NCI-H1092 treated with DMSO at 0.1 percent for 48 hours (cell line): Measurements from ENCODE around the gene SALL4.
"Not testable (repeated sequence)": the region's sequence is repeated elsewhere in the genome, so short reads cannot be mapped to it uniquely, and the experiment has no call there.

Experiments used
- DNase-seq: peaks from one replicate; lab custom pipeline; 2025; lab: John Stamatoyannopoulos, UW

SALL4 gene

DNA sequence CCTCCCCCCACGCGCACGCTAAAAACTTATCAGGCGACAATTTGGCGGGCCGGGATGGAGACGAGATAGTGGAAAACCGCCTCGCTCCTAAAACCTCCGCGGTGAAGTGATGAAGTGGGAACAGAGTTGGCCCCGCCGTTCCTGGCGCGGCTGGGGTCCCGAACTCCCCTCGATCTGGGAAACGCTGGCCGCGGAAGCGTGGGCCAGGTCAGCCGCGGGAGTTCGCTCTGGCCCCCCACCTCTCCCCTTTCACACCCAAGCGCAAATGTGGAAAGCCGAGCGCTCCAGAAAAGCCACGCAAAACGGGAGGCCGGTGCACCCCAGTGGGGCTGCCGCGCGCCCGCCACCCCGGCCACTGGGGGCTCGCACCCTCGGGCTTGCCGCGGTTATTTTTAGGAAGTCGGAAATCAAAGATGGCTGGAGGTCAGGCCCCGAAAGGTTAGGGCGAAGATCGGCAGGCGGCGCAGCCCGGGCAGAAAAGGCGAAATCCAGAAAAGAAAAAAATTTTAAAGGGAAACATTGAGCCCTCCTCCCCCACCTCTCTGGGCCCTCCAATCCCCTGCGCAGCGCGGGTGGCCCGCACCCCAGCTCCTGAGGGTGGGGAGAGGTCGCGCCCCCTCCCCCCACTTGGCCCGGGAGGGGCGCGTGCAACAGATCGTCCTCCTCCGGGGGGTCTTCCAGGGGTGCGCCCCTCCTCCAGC is 1.0 kb downstream of the SALL4 start:
- no peak for DNase-seq

- DNase-seq, result no peak
Observed at GRCh38 chr20:51800872-51801121, 1.5 kb downstream of the SALL4 start.

DNA sequence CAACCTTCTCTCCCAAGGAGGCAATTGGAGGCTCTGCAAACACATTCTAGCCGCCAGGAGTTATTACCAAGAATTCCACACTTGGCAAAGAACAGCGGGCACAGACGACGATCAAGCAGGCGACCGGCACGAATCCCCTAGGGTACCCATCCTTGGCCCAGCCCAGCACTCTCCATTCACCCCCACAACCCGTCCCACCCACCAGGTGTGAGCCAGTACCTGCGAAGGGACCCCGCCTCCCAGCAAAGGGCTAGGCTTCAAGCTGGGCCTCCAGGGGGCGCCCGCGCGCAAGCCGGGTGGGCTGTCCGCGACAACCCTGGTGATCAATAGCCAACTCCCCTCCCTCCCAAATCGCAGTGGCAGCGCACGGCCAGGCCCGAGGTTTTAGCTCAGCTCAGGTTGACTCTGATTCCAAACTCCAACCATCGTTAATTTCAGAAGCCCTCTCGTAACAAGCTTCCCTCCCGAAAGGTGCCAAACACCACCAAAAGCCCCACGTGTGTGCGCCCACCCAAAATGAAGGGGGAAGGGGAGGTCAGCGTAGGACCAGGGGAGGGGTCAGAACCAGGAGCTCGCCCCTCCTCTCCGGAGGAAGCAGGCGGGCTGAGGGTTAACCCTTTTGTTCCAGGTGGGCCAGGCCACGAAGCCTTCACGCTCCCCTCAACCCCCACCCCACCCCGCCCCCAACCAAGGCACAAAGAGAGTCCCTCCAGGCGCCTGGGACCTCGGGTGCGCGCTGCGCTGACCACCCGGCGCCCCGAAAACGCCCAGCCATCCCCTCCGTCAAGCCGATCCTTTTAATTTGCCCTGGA is 2.1 kb downstream of the SALL4 start:
- DNase-seq, result peak; percentile 38

- no peak for DNase-seq
Observed at GRCh38 chr20:51799401-51799860, 2.9 kb downstream of the SALL4 start.

- no peak for DNase-seq
Observed at GRCh38 chr20:51797357-51798025, 4.8 kb downstream of the SALL4 start.

DNA sequence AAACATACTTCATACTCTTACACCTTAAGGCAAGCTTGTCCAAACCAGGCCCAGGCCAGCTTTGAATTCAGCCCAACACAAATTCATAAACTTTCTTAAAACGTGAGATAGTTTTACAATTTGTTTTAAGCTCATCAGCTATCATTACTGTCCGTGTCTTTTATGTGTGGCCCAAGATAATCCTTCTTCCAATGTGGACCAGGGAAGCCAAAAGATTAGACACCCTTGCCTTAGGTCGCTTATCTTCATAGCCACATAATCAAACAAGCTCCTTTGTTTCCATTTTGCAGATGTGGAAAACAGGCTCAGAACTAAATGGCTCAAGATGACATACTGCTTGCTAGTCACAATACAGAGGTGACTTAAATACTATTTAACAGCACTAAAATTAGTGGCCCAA is 6.0 kb downstream of the SALL4 start:
- no peak for DNase-seq

DNA sequence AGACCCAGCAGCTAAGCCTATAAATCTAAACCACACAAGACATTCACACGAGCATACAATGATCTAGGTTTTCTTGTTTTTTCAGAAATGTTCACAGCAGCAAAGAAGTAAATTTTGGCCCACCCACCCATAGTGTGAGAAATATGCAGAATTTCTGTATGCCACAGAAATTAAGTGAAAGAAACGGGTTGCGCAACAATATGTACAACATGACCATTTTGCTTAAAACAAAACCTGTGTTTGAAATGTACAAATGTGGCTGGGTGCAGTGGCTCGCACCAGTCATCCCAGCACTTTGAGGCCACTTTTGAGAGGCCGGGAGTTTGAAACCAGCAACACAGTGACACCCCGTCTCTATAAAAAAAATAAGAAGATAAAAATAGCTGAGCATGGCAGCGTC is 9.4 kb downstream of the SALL4 start:
- no peak for DNase-seq

- no peak for DNase-seq
Observed at GRCh38 chr20:51791626-51792025, 10.7 kb downstream of the SALL4 start.

GRCh38 chr20:51790256-51790655 is 12.1 kb downstream of the SALL4 start:
- no peak for DNase-seq

DNA sequence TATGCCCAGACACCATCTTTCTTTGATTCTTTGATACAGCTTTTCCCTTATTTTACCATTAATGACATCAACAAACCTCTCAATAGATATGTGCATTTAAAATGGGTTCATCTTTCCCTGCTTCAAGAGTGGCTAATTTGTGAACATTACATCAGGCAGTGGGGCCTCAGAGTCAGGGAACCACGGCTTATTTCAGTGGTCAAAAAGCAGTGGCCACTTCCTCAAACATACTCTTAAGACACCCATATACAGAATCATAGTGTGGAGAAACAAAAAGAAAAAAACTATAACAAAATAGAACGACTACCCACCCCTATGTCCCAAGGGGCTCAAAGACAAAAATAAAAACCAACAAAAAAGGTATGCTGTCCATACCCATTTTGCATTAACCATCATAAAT is 12.9 kb downstream of the SALL4 start:
- DNase-seq, result no peak

- no peak for DNase-seq
Observed at GRCh38 chr20:51788822-51789221, 13.5 kb downstream of the SALL4 start.

- DNase-seq, result no peak
Observed at GRCh38 chr20:51784299-51784698, 18.0 kb downstream of the SALL4 start.

DNA sequence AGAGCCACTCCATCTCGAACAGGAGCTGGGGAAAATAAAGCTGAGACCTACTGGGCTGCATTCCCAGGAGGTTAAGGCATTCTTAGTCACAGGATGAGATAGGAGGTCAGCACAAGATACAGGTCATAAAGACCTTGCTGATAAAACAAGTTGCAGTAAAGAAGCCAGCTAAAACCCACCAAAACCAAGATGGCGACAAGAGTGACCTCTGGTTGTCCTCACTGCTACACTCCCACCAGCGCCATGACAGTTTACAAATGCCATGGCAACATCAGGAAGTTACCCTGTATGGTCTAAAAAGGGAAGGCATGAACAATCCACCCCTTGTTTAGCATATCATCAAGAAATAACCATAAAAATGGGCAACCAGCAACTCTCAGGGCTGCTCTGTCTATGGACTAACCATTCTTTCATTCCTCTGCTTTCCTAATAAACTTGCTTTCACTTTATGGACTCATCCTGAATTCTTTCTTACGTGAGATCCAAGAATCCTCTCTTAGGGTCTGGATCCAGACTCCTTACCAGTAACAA is 24.0 kb downstream of the SALL4 start:
- DNase-seq, result not testable (repeated sequence)

DNA sequence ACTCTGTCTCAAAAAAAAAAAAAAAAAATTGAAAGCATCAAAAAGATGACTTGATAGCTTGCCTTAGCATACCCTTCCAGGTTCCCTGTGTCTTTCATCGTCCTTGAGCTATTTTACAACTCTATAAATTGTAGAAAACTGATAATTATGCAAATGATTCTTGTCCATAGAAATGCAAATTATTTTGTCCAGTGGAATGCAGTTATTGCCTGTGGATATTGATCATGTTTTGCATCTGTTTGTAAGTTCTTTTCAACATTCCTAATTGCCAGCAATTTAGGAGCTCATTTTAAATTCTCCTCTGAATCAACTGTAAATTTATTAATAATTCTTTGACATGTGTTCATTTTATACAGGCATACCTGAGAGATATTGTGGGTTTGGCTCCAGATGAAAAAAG is 27.1 kb downstream of the SALL4 start:
- no peak for DNase-seq

DNA sequence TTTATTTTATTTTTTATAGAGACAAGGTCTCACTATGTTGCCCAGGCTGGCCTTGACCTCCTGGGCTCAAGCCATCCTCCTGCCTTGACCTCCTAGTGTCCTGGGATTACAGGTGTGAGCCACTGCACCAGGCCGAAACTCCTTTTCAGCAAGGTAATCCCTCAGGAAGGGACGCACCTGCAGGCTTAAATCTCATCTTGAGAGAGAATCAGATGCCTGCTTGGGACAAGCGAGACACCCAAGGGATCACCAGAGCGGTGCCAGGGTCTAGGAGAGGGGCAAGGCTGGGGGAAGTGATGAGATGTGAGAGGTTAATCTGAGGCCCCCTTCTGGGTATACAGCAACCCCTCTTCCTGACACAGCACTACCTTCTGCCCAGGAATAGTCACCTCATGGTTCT is 30.1 kb downstream of the SALL4 start:
- no peak for DNase-seq

DNA sequence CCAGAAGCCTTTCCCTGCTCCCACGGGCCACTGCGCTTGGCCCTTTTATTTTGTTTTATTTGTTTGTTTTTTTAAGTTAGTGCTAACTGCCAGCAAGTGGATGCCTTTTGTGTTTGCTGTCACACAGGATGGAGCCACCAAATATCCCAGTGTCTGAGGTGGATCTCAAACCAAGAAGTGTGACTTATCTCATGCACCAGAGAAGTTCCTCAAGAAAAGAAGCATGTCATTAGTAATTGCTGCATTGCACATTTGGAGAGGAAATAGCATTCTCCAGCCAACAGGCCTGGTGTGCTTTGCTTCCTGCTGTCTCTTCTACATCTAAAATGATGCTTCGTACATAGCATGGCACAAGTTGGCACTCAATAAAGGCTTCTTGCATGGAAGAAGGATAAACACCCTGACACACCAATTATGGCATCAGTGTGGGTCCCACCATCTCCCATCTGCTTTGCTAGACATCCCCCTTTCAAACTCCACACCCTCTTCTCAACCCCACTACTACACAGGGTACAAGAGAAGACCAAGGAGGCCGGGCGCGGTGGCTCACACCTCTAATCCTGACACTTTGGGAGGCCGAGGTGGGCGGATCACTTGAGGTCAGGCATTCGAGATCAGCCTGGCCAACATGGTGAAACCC is 32.2 kb downstream of the SALL4 start:
- no peak for DNase-seq

DNA sequence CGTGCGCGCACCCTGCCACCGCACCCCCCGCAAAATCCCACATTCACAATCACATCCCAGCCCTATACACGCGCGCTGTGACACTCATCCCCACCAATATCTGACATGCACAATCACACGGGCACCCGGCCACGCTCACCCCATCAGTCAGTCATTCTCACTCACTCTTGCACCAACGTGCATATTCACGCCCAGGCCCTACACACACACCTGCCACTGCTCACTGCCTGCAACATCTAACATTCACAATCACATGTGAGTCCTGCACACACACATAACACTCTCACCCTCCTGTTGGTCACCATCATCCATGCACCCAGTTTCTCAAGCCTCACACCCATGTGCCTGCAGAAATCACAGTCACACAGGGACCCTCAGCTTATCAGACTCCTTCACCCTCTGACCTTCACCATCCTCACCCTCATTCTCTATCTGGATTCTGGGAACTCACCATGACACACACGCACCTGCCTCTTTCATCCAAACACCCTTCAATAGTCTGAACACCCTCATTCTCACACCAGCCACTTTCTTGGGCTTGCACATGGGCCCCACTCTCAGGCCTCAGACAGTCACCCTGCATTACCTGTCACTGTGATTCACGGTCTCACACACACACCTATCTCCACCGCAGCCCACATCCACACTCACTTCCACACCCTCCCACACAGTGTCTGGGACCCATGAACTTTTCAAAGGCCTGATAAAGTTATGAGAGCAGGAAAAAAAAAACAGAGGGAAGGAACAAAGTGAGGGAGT is 33.4 kb downstream of the SALL4 start:
- DNase-seq, result no peak

- DNase-seq, result peak; percentile 42
Observed at GRCh38 chr20:51767867-51768758, 34.2 kb downstream of the SALL4 start, which contains the start of gene ATP9A. ATP9A (minus strand) TSS chr20:51768390; CDS start chr20:51768369, 21 bp downstream.

DNA sequence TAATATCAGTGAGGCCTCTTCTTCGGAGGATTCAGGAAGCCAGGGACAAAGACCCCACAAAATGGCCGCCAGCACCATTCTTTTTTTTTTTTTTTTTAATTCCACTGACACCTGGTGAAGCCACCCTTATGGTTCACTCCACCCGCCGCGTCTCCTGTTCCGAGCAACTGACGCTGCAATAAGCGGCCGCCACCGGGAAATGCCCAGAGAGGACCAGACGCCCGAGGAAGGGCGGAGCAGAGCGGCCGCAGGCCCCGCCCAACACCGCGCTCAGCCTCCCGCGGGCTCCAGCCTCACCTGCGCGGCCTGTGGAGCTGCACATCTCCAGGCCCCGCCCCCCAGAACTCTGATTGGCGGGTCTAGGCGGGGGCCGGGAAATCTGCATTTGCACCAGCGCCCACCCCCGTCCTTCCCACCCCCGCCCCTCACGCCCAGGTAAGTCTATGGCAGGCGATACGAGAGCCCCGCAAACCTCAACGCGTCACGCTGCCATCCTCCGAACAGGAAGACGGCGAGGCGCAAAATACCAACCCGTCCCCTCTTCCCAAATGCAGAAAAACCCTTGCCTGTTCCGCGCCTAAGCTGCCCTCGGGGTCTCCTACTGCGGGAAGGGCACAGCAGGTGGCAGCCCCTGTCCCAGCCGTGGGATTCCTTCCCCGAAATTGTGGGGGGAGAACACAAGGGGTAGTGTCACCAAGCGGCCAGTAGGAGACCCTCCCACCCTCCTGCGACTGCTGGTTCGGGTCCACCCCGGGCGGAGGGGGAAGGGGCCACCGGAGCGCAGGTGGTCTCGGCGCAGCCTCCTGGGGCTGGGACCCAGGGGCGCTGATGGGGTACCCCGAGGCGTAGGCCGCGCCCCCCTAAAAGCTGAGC is 35.1 kb downstream of the SALL4 start:
- DNase-seq, result peak; percentile 87

- not testable (repeated sequence) for DNase-seq
Observed at GRCh38 chr20:51765381-51765780, 36.9 kb downstream of the SALL4 start.
